ENCODE data around the gene SLC5A10. TPM values are rescaled to one million over a fixed set of nuclear protein-coding genes. Genes with fewer than 3 reads are reported as not detected.
"Not testable (repeated sequence)": the region's sequence is repeated elsewhere in the genome, so short reads cannot be mapped to it uniquely, and the experiment has no call there.

SLC5A10 gene
- total RNA-seq, 1 experiment from 2014 or later: not detected

DNA sequence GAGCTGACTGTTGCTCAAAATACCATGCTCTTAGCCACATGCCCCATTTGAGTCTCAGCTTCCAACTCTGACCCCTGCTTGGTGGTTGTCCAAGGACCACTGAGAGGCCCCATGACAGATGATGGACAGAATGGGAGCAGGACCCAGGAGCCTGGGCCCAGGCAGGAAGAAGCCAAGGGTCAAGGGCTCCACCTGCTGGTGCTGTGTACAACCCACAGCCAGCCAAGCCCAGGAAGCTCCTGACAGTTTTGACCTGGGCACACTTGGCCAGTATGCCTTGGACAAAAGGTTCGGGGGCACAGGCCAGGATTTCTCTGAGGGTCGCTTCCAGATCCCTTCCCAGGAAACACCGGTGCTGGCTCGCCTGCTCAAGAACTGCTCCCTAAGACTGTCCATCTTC, 79.8 kb downstream of the SLC5A10 start:
- H2BK120ac ChIP-seq (ENCODE audit: low read depth, low read length, poor library complexity, severe bottlenecking); H3K18ac ChIP-seq (ENCODE audit: insufficient read length, low read depth, low read length); H3K36me3 Mint-ChIP-seq (ENCODE audit: insufficient read depth in 1 of 3, low read depth in 3 of 3); H3K9ac ChIP-seq (ENCODE audit: extremely low read depth, insufficient read length, low read length); H2AK5ac ChIP-seq (ENCODE audit: insufficient read length, low read length); H3K4me1 ChIP-seq (ENCODE audit: insufficient read depth, low read length); H3K9me3 ChIP-seq (ENCODE audit: control insufficient read depth, low read depth, low read length); H2BK15ac ChIP-seq (ENCODE audit: low read depth, low read length); H3K4me3 Mint-ChIP-seq; H3K27ac ChIP-seq (ENCODE audit: insufficient read length, low read depth, low read length); H4K20me1 ChIP-seq (ENCODE audit: control insufficient read depth, insufficient read depth, insufficient read length); DNase-seq; H3K23me2 ChIP-seq (ENCODE audit: insufficient read length, low read depth, low read length, poor library complexity, severe bottlenecking); H3K27me3 Mint-ChIP-seq (ENCODE audit: low read depth); H3T11ph ChIP-seq (ENCODE audit: low read length); H3K79me1 ChIP-seq (ENCODE audit: insufficient read depth, low read depth, low read length, poor library complexity, severe bottlenecking); H4K5ac ChIP-seq (ENCODE audit: insufficient read length, low read depth, low read length); H3K23ac ChIP-seq (ENCODE audit: insufficient read length, low read depth, low read length); H2BK12ac ChIP-seq (ENCODE audit: insufficient read length, low read depth, low read length); H2BK5ac ChIP-seq (ENCODE audit: insufficient read length, low read length); H3K4ac ChIP-seq (ENCODE audit: low read depth, low read length); H3K56ac ChIP-seq (ENCODE audit: insufficient read length, low read depth, low read length); H4K8ac ChIP-seq (replicated peaks; ENCODE audit: insufficient read length, low read depth, low read length); H2AFZ ChIP-seq (ENCODE audit: low read length); H3K4me1 Mint-ChIP-seq; H3K4me2 ChIP-seq (ENCODE audit: insufficient read depth, insufficient read length, low read length); H2BK20ac ChIP-seq (ENCODE audit: low read depth, low read length, poor library complexity, severe bottlenecking); H3K27ac Mint-ChIP-seq; H4K91ac ChIP-seq (ENCODE audit: insufficient read length, low read depth, low read length); H3K9me3 Mint-ChIP-seq; H3K79me2 ChIP-seq (ENCODE audit: insufficient read depth, low read length); H3K27me3 ChIP-seq (ENCODE audit: insufficient read depth, low read length); H3K14ac ChIP-seq (ENCODE audit: insufficient read depth, low read length): not testable (repeated sequence)
- TF ChIP-seq, protein P1, sequence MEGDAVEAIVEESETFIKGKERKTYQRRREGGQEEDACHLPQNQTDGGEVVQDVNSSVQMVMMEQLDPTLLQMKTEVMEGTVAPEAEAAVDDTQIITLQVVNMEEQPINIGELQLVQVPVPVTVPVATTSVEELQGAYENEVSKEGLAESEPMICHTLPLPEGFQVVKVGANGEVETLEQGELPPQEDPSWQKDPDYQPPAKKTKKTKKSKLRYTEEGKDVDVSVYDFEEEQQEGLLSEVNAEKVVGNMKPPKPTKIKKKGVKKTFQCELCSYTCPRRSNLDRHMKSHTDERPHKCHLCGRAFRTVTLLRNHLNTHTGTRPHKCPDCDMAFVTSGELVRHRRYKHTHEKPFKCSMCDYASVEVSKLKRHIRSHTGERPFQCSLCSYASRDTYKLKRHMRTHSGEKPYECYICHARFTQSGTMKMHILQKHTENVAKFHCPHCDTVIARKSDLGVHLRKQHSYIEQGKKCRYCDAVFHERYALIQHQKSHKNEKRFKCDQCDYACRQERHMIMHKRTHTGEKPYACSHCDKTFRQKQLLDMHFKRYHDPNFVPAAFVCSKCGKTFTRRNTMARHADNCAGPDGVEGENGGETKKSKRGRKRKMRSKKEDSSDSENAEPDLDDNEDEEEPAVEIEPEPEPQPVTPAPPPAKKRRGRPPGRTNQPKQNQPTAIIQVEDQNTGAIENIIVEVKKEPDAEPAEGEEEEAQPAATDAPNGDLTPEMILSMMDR (conservative IDR thresholded peaks at IDR 0.05): peak; percentile 56
- WGBS (ENCODE audit: extremely low coverage, insufficient read length, low lambda C conversion rate): no CpG with 5 or more reads among the region's 4 CpGs

DNA sequence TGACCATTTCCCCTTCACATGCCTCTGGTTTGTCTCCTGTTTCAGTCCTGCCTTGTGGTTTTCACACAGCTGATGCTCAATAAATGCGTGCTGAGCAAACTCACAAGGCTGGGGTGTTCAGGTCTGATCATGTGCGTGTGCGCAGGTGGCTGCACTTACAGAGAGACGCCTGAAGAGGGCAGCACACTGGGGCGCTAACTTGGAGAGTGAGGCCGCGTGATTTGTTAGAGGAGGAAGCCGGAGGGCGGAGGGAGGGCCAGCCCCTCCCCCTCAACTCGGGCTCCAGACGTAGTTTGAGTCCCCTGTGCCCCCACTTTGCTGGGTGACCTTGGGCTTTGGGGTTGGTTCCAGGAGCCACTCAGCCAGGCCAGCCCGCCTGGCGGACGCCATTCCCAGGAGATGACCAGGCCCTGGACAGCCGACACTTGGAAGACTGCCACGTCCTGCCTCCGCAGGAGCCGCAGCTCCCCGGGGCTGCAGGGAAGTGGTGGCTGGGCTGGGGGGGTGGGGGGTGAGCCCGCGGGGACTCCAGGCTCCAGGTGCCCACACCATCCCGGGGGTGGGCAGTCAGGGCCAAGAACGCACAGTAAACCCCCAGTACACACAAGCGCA, 80.5 kb downstream of the SLC5A10 start:
- not testable (repeated sequence) for H3K4me2 ChIP-seq (ENCODE audit: insufficient read depth, insufficient read length, low read length); H3K56ac ChIP-seq (ENCODE audit: insufficient read length, low read depth, low read length); H3K27ac Mint-ChIP-seq; DNase-seq; H4K20me1 ChIP-seq (ENCODE audit: control insufficient read depth, insufficient read depth, insufficient read length); H3K4me3 Mint-ChIP-seq; H3K27me3 Mint-ChIP-seq (ENCODE audit: low read depth); H2BK12ac ChIP-seq (ENCODE audit: insufficient read length, low read depth, low read length); H3K36me3 Mint-ChIP-seq (ENCODE audit: insufficient read depth in 1 of 3, low read depth in 3 of 3); H3K27me3 ChIP-seq (ENCODE audit: insufficient read depth, low read length); H3T11ph ChIP-seq (ENCODE audit: low read length); H3K9me3 ChIP-seq (ENCODE audit: control insufficient read depth, low read depth, low read length); H2BK5ac ChIP-seq (ENCODE audit: insufficient read length, low read length); H3K9me3 Mint-ChIP-seq; H3K4me1 ChIP-seq (ENCODE audit: insufficient read depth, low read length); H3K4ac ChIP-seq (ENCODE audit: low read depth, low read length); H4K8ac ChIP-seq (replicated peaks; ENCODE audit: insufficient read length, low read depth, low read length); H3K9ac ChIP-seq (ENCODE audit: extremely low read depth, insufficient read length, low read length); H4K91ac ChIP-seq (ENCODE audit: insufficient read length, low read depth, low read length); H3K79me1 ChIP-seq (ENCODE audit: insufficient read depth, low read depth, low read length, poor library complexity, severe bottlenecking); H2BK20ac ChIP-seq (ENCODE audit: low read depth, low read length, poor library complexity, severe bottlenecking); H3K23me2 ChIP-seq (ENCODE audit: insufficient read length, low read depth, low read length, poor library complexity, severe bottlenecking); H3K79me2 ChIP-seq (ENCODE audit: insufficient read depth, low read length); H2BK120ac ChIP-seq (ENCODE audit: low read depth, low read length, poor library complexity, severe bottlenecking); H4K5ac ChIP-seq (ENCODE audit: insufficient read length, low read depth, low read length); H2BK15ac ChIP-seq (ENCODE audit: low read depth, low read length); H3K4me1 Mint-ChIP-seq; H3K18ac ChIP-seq (ENCODE audit: insufficient read length, low read depth, low read length); H2AK5ac ChIP-seq (ENCODE audit: insufficient read length, low read length); H3K27ac ChIP-seq (ENCODE audit: insufficient read length, low read depth, low read length); H3K23ac ChIP-seq (ENCODE audit: insufficient read length, low read depth, low read length); H3K14ac ChIP-seq (ENCODE audit: insufficient read depth, low read length); H2AFZ ChIP-seq (ENCODE audit: low read length)
- no CpG with 5 or more reads among the region's 24 CpGs for WGBS (ENCODE audit: extremely low coverage, insufficient read length, low lambda C conversion rate)
